Activated CD8-positive, alpha-beta memory T cell treated with anti-CD3 and anti-CD28 coated beads for 24 hours (primary cell): Measurements from ENCODE around the gene PHF12.

Source experiments
- DNase-seq: peaks from one replicate; pipeline ENCODE4 v3.0.0-alpha.2; 2020

Gene PHF12

DNA sequence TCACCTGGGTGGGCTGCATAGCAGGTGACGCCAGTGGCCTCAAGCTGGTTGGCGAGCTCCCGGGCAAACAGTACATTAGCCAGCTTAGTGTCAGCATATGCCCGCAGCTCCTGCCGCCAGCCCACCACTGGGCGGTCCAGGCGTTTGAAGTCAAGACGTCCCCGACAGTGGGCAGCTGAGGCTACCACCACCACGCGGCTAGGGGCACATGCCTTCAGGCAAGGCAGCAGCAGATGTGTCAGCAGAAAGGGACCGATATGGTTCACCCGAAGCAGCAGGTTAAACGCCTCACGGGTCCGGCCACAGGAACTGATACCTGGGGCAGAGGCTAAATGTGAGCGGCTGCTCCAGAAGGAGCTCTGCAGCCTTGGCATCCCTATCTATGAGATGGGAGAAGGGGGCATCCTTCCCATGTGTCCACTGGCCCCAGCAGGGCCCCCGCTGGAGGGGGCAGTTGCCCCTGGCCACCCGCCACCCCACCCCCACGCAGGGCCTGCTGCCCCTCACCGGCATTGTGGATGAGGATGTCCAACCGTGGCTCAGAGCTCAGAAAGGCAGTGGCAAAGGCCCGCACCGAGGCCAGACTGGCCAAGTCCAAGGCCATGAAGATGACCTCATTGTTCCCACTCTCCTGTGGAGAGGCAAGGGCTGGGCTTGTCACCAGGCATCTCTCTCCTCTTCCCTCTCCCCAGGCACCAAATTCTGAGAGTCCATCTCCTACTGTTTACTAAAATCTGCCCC is 50.2 kb downstream of the PHF12 start:
- DNase-seq = no peak

- DNase-seq = no peak
Observed at GRCh38 chr17:28899212-28899815, 52.0 kb downstream of the PHF12 start.

GRCh38 chr17:28898527-28898955 is 52.8 kb downstream of the PHF12 start:
- no peak for DNase-seq

- DNase-seq = no peak
Observed at GRCh38 chr17:28897769-28898526, 53.4 kb downstream of the PHF12 start.

DNA sequence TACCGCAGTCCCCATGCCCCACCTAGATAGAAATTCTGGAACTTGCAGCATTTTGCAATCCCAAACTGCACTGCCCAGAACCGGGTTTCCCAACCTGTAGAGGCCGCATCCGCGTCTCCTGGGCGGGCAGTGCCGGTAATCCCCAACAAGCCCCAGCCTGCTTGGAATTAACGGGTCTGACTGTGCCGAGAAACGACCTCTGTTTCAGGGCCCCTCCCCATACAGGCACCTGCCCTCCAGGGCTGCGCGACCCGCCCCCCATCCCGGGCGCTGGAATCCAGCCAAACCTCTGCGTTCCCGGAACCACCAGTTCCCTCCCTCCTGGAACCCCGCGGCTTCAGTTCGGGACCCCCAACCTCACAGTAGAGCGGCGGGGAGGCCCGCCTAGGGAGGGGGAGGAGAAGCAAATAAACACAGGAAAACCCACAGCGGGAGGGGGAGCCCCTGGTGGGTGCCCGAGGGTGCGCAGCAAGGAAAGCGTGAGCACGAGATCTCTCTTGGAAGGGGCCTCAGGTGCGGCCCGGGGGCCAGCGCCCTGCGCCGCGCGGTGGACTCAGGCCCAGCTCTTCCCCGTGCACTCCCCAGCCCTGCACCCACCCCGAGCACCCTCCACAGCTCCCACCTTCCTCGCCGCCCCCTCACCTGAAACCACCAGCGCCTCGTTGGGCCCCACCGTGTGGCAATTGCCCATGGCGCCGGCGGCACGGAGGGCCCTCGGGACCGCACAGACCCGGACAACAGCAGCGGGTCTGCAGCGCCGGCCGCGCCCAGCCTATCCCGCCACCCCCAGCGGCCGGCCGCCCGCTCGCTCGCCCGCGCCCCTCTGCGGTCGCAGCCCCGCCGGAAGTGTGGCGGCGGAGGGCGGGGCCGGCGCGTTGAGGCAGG is 54.2 kb downstream of the PHF12 start, which contains the start of gene FLOT2:
Gene FLOT2 (minus strand): TSS at position 850 of the 885 bp plus-strand sequence. CDS start 159 bp downstream, at position 691.
- DNase-seq = peak; percentile 88

GRCh38 chr17:28896491-28896883 is 54.8 kb downstream of the PHF12 start:
- DNase-seq = no peak

GRCh38 chr17:28895794-28896447 is 55.4 kb downstream of the PHF12 start:
- no peak for DNase-seq

GRCh38 chr17:28893248-28894183 is 57.8 kb downstream of the PHF12 start:
- peak; percentile 68 for DNase-seq

GRCh38 chr17:28892024-28892423 is 59.3 kb downstream of the PHF12 start:
- DNase-seq = no peak

- no peak for DNase-seq
Observed at GRCh38 chr17:28891201-28891600, 60.1 kb downstream of the PHF12 start.

- no peak for DNase-seq
Observed at GRCh38 chr17:28889996-28890395, 61.3 kb downstream of the PHF12 start.

GRCh38 chr17:28888832-28889231 is 62.5 kb downstream of the PHF12 start:
- DNase-seq = no peak

- no peak for DNase-seq
Observed at GRCh38 chr17:28887871-28888471, 63.3 kb downstream of the PHF12 start.

DNA sequence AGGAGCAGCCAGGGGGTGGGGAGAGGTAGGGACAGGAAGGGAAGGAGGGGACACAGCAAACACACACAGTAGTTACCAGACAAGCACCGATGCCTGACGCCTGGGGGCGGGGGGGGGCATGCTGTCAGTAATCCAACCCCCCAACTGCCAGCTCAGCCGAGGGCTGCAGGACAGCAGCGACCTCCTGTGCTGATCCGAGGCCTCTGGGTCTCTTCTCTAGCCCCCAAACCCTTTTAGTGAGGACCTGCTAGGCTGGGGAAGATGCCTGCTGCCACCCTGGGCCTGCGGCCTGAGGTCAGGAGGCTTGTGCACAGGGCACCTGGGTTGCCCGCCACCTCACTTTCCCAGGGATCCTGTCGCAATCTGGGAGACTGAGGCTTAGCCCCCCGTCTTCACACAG is 65.4 kb downstream of the PHF12 start:
- DNase-seq = no peak

GRCh38 chr17:28885363-28885762 is 66.0 kb downstream of the PHF12 start:
- DNase-seq = no peak

- DNase-seq = no peak
Observed at GRCh38 chr17:28883967-28884702, 67.2 kb downstream of the PHF12 start.

DNA sequence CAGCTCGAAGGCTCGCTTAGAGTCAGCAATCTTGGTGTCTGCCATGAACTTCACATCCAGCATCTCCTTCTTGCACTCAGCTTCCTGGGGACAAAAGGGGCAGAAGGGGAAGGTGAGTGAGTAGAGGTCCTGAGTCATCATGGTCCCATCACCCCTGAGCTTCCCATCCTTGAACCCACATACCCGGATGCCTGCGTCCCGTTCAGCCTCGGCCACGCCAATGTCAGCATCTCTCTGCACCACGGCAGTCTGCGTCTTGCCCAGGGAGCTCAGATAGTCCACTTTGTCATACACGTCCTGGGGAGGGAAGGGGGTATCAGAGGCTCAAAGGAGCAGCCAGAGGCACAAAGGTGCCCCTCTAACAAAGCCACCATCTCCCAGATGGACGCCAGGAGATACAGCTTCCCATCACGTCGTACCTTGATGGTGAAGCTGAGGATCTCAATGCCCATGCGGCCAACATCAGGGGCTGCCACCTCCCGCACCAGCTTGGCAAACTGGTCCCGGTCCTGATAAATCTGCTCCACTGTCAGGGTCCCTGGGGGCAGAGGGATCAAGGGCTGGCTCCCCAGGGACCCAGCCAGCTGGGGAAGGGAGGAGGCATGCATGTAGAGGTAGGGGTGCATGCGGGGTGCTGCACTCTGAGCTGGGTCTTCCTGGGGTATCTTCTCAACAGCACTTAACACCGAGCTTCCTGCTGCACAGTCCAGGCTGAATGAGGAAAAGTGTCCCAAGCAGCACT is 69.0 kb downstream of the PHF12 start:
- no peak for DNase-seq

DNA sequence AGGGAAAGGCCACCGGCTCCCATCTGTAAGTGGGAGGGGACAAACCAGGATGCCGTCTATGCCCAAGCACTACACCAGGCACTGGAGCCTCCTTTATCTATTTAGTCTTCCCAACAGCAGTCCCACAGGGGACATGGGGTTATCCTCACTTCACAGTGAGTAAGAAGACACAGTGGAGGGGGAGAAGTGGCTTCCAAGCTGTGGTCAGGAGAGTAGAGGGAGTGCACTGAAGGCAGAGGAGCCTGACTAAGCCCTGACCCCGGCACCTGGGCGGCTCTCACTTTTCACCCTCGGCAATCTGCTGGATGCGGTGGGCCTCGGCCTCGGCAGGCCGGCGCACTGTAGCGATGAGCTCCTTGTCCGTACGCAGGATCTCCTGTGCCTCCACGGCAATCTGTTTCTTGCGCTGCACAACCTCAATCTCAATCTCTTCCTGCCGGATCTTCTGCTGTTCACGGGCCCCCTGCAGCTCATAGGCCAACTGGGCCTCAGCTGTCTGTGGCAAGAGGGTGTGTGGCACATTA is 69.7 kb downstream of the PHF12 start:
- DNase-seq = no peak

- no peak for DNase-seq
Observed at GRCh38 chr17:28880572-28880945, 70.8 kb downstream of the PHF12 start.
